Measurements from ENCODE around the gene TGM5. TPM values are rescaled to one million over a fixed set of nuclear protein-coding genes. Genes with fewer than 3 reads are reported as not detected.

TGM5 gene
- total and polyA plus RNA-seq, 2 donors (not counting 1 experiment from before 2014, with no cell fraction given), result 0.42 TPM; not detected in 1

- Histone ChIP-seq H4K20me1 (ENCODE audit: control insufficient read depth, insufficient read depth, low read length, poor library complexity, severe bottlenecking) (no peaks in the 10 kb centered on the region), H2AFZ (ENCODE audit: insufficient read depth, low read depth, low read length, poor library complexity, severe bottlenecking) (peak overlapping the region; percentile 78), H3K9me3 (ENCODE audit: control extremely low read depth in 1 of 3, control insufficient read depth in 2 of 3, insufficient read depth in 1 of 3, low read length in 2 of 3) (peaks cover 0 to 10% (median 0%) of the 10 kb centered on the region in 3 donors), H3K4me2 (replicated peaks; ENCODE audit: low read depth, low read length, poor library complexity, severe bottlenecking) (peak overlapping the region; percentile 67), H3K4me1 (ENCODE audit: control insufficient read depth in 2 of 2, insufficient read depth in 2 of 2, low read length in 2 of 2) (peaks cover 27 to 28% of the 10 kb centered on the region in 2 donors), H3K4me3 (ENCODE audit: control extremely low read depth in 1 of 5, extremely low read depth in 1 of 5, insufficient read depth in 1 of 5, low read depth in 2 of 5, low read length in 4 of 5) (peak overlapping the region in 3 of 5 experiments; percentile 8 to 34 (median 14)), H3K27ac (ENCODE audit: low read length in 2 of 2) (peak overlapping the region; percentile 80 to 83), H3K9ac (ENCODE audit: low read length) (peak overlapping the region; percentile 39), H3K79me2 (ENCODE audit: control insufficient read depth, insufficient read depth, low read length) (no peaks in the 10 kb centered on the region), H3K36me3 (replicated peaks in 1 of 2; ENCODE audit: control extremely low read depth in 1 of 2, control insufficient read depth in 1 of 2, extremely low read depth in 1 of 2, insufficient read depth in 2 of 2, low read length in 1 of 2) (no peaks in the 10 kb centered on the region), H3K27me3 (replicated peaks in 1 of 4; ENCODE audit: control extremely low read depth in 1 of 4, control insufficient read depth in 3 of 4, insufficient read depth in 4 of 4, low read length in 3 of 4) (no peaks in the 10 kb centered on the region)
- peaks cover 8% of the 10 kb centered on the region for H3K9me3 Mint-ChIP-seq (ENCODE audit: insufficient read depth)
- 80% methylated on average over 5 of the region's 5 CpGs for WGBS (ENCODE audit: insufficient coverage)
- no peak for ATAC-seq (ENCODE audit: low read depth)
- peak overlapping the region; percentile 56 for H3K4me3 Mint-ChIP-seq
- DNase-seq, result no peak
- H3K27me3 Mint-ChIP-seq, result peaks cover 5% of the 10 kb centered on the region
- intact Hi-C loops (cut with micrococcal nuclease), result loop anchor here (1.0 kb wide), 1 partner anchor 15 kb away; no protein-coding TSS in a partner anchor
- ChIA-PET POLR2A (no interaction called here), CTCF (interaction anchor here (0.6 to 2.6 kb wide), 5 partner anchors 10 to 44 kb away, joined by 3 to 18 read pairs (median 5); no protein-coding TSS in a partner anchor)
- TF ChIP-seq, protein P1, sequence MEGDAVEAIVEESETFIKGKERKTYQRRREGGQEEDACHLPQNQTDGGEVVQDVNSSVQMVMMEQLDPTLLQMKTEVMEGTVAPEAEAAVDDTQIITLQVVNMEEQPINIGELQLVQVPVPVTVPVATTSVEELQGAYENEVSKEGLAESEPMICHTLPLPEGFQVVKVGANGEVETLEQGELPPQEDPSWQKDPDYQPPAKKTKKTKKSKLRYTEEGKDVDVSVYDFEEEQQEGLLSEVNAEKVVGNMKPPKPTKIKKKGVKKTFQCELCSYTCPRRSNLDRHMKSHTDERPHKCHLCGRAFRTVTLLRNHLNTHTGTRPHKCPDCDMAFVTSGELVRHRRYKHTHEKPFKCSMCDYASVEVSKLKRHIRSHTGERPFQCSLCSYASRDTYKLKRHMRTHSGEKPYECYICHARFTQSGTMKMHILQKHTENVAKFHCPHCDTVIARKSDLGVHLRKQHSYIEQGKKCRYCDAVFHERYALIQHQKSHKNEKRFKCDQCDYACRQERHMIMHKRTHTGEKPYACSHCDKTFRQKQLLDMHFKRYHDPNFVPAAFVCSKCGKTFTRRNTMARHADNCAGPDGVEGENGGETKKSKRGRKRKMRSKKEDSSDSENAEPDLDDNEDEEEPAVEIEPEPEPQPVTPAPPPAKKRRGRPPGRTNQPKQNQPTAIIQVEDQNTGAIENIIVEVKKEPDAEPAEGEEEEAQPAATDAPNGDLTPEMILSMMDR (IDR thresholded peaks at IDR 0.05), result no peak
- TF ChIP-seq EZH2 (IDR thresholded peaks at IDR 0.05; ENCODE audit: borderline replicate concordance, insufficient read depth, low read depth, low read length, poor library complexity, severe bottlenecking), result no peak
- H3K27ac Mint-ChIP-seq, result peak overlapping the region; percentile 92
- peaks cover 40% of the 10 kb centered on the region for H3K4me1 Mint-ChIP-seq
Observed at GRCh38 chr15:43270113-43270665, 3.5 kb upstream of the TGM5 start.
